ENCODE measurements around the gene OR2C1.

DNA sequence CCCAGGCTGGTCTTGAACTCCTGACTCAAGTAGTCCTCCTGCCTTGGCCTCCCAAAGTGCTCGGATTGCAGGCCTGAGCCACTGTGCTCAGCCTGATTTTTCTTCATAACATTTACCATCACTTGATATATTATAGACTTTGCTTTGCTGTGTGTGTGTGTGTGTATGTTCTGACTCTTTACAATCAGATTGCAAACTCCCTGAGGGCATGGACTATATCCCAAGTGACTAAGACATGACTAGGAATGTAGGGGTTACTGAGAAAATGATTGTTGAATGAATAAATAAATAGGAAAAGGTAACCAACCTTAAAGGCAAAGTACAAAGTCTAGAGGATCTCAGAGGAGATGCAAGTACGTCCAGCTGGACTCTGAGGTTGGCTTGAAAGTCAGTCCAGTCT, 9.6 kb upstream of the OR2C1 start:
- TF ChIP-seq, protein P1, sequence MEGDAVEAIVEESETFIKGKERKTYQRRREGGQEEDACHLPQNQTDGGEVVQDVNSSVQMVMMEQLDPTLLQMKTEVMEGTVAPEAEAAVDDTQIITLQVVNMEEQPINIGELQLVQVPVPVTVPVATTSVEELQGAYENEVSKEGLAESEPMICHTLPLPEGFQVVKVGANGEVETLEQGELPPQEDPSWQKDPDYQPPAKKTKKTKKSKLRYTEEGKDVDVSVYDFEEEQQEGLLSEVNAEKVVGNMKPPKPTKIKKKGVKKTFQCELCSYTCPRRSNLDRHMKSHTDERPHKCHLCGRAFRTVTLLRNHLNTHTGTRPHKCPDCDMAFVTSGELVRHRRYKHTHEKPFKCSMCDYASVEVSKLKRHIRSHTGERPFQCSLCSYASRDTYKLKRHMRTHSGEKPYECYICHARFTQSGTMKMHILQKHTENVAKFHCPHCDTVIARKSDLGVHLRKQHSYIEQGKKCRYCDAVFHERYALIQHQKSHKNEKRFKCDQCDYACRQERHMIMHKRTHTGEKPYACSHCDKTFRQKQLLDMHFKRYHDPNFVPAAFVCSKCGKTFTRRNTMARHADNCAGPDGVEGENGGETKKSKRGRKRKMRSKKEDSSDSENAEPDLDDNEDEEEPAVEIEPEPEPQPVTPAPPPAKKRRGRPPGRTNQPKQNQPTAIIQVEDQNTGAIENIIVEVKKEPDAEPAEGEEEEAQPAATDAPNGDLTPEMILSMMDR (IDR thresholded peaks at IDR 0.05), result no peak
- no peak for TF ChIP-seq POLR2A (IDR thresholded peaks at IDR 0.05)
